Measurements from ENCODE around the gene RECQL5. TPM values are rescaled to one million over a fixed set of nuclear protein-coding genes. Genes with fewer than 3 reads are reported as not detected.

The RECQL5 gene
- total RNA-seq, 1 donor from 2014 or later = 49.8 TPM

GRCh38 chr17:75673487-75673886 lies 6.5 kb upstream of the RECQL5 start:
- Mint-ChIP-seq H3K4me1 (ENCODE audit: low read depth, unreplicated experiment) (no peaks in the 10 kb centered on the region), H3K27ac (ENCODE audit: unreplicated experiment) (no peak overlapping the region), H3K9me3 (ENCODE audit: unreplicated experiment) (no peaks in the 10 kb centered on the region), H3K27me3 (ENCODE audit: unreplicated experiment) (peaks cover 1% of the 10 kb centered on the region), H3K4me3 (ENCODE audit: unreplicated experiment) (no peak overlapping the region), H3K36me3 (ENCODE audit: unreplicated experiment) (no peaks in the 10 kb centered on the region)
- no peak for TF ChIP-seq CTCF (IDR thresholded peaks at IDR 0.05; ENCODE audit: partially characterized antibody, unreplicated experiment)
- DNase-seq = no peak

- Mint-ChIP-seq H3K36me3 (ENCODE audit: unreplicated experiment) (no peaks in the 10 kb centered on the region), H3K4me1 (ENCODE audit: low read depth, unreplicated experiment) (peaks cover 3% of the 10 kb centered on the region), H3K27me3 (ENCODE audit: unreplicated experiment) (peaks cover 1% of the 10 kb centered on the region), H3K9me3 (ENCODE audit: unreplicated experiment) (peaks cover 2% of the 10 kb centered on the region), H3K27ac (ENCODE audit: unreplicated experiment) (no peak overlapping the region), H3K4me3 (ENCODE audit: unreplicated experiment) (no peak overlapping the region)
- TF ChIP-seq CTCF (IDR thresholded peaks at IDR 0.05; ENCODE audit: partially characterized antibody, unreplicated experiment) = no peak
- no peak for DNase-seq
These were observed 5.1 kb upstream of the RECQL5 start for GRCh38 chr17:75672011-75672410.

GRCh38 chr17:75670868-75671267 lies 3.9 kb upstream of the RECQL5 start:
- no peak for DNase-seq
- Mint-ChIP-seq H3K4me3 (ENCODE audit: unreplicated experiment) (no peak overlapping the region), H3K27ac (ENCODE audit: unreplicated experiment) (no peak overlapping the region), H3K36me3 (ENCODE audit: unreplicated experiment) (no peaks in the 10 kb centered on the region), H3K27me3 (ENCODE audit: unreplicated experiment) (peaks cover 1% of the 10 kb centered on the region), H3K9me3 (ENCODE audit: unreplicated experiment) (peaks cover 2% of the 10 kb centered on the region), H3K4me1 (ENCODE audit: low read depth, unreplicated experiment) (peaks cover 6% of the 10 kb centered on the region)
- TF ChIP-seq CTCF (IDR thresholded peaks at IDR 0.05; ENCODE audit: partially characterized antibody, unreplicated experiment) = no peak

- H3K27me3 Mint-ChIP-seq (ENCODE audit: unreplicated experiment) = peaks cover 1% of the 10 kb centered on the region
- H3K27ac Mint-ChIP-seq (ENCODE audit: unreplicated experiment) = peak overlapping the region; percentile 0
These were observed 1.5 kb upstream of the RECQL5 start for GRCh38 chr17:75668489-75668888.

GRCh38 chr17:75667825-75668224 lies 871 bp upstream of the RECQL5 start:
- DNase-seq = no peak
- no peak overlapping the region for H3K4me3 Mint-ChIP-seq (ENCODE audit: unreplicated experiment)
- no peak for TF ChIP-seq CTCF (IDR thresholded peaks at IDR 0.05; ENCODE audit: partially characterized antibody, unreplicated experiment)
- H3K36me3 Mint-ChIP-seq (ENCODE audit: unreplicated experiment) = no peaks in the 10 kb centered on the region
- peaks cover 9% of the 10 kb centered on the region for H3K4me1 Mint-ChIP-seq (ENCODE audit: low read depth, unreplicated experiment)
- H3K9me3 Mint-ChIP-seq (ENCODE audit: unreplicated experiment) = peaks cover 2% of the 10 kb centered on the region
- H3K27ac Mint-ChIP-seq (ENCODE audit: unreplicated experiment) = no peak overlapping the region
- H3K27me3 Mint-ChIP-seq (ENCODE audit: unreplicated experiment) = peaks cover 1% of the 10 kb centered on the region

More at GRCh38 chr17:75668489-75668888, 1.5 kb upstream of the RECQL5 start:
- no peak overlapping the region for H3K4me3 Mint-ChIP-seq (ENCODE audit: unreplicated experiment)
- H3K36me3 Mint-ChIP-seq (ENCODE audit: unreplicated experiment) = no peaks in the 10 kb centered on the region
- TF ChIP-seq CTCF (IDR thresholded peaks at IDR 0.05; ENCODE audit: partially characterized antibody, unreplicated experiment) = no peak
- DNase-seq = no peak
- H3K4me1 Mint-ChIP-seq (ENCODE audit: low read depth, unreplicated experiment) = peaks cover 9% of the 10 kb centered on the region
- H3K9me3 Mint-ChIP-seq (ENCODE audit: unreplicated experiment) = peaks cover 2% of the 10 kb centered on the region
